Psoas muscle (tissue), 8 donors: ENCODE measurements around the gene TMEM98. TPM values are rescaled to one million over a fixed set of nuclear protein-coding genes. Genes with fewer than 3 reads are reported as not detected.
A peak's percentile ranks its signal among the peaks of the same experiment; 100 is the strongest.

Experiments
- ATAC-seq, 4 donors: fragments of 200-7000 bp; cut with Tn5 transposase; one replicate each; pipeline ENCODE4 v1.9.1; 2020; ENCODE audit warnings: moderate library complexity in 3 of 4, mild to moderate bottlenecking in 2 of 4
- DNase-seq, 2 donors: peaks; one replicate each; pipeline ENCODE4 v3.0.0-alpha.2; 2020
- H3K27ac ChIP-seq: fragments of 200-600 bp; one replicate; pipeline ENCODE4 v1.8.0; 2022
- H3K27me3 ChIP-seq, 3 donors: fragments of 200-600 bp in 1 of 3; one replicate each; pipeline versions ENCODE4 v1.6.1 to v1.8.0; 2013 to 2022; ENCODE audit warnings: low read length in 2 of 3, mild to moderate bottlenecking in 2 of 3, moderate library complexity in 1 of 3; ENCODE audit not compliant: insufficient read depth in 3 of 3
- H3K36me3 ChIP-seq, 2 donors: fragments of 200-600 bp in 1 of 2; one replicate each; pipeline versions ENCODE4 v1.6.1 to v1.8.0; 2013 to 2022; ENCODE audit warnings: low read depth in 1 of 2, mild to moderate bottlenecking in 1 of 2, moderate library complexity in 1 of 2; ENCODE audit not compliant: insufficient read depth in 1 of 2
- H3K4me1 ChIP-seq: fragments of 200-600 bp; one replicate; pipeline ENCODE4 v1.8.0; 2022
- H3K4me3 ChIP-seq: fragments of 200-600 bp; one replicate; pipeline ENCODE4 v1.8.0; 2022; ENCODE audit warnings: mild to moderate bottlenecking
- H3K9me3 ChIP-seq: fragments of 200-600 bp; one replicate; pipeline ENCODE4 v1.8.0; 2022
- WGBS, 3 donors: extraction: QIAGEN DNeasy Blood & Tissue Kit; methylation state at CpG; one replicate each; pipeline versions ENCODE4 v1.1.6 to v1.1.7; 2013; 5-methylcytosine and 5-hydroxymethylcytosine counted together
- intact Hi-C, 2 donors: fragments of 100-400 bp; cut with DNase I; formaldehyde crosslinking; loops; one replicate each; pipeline versions ENCODE4 v1.11.0 to v1.14.2; 2022
- polyA plus RNA-seq, 3 donors: library from polyadenylated mRNA; stranded (reverse); fragments of 200-250 nt; gene quantifications; one replicate each; pipeline ENCODE4 v1.2.3, GENCODE V29; 2013
- total RNA-seq, 4 donors: library from RNA; stranded (reverse); fragmentation: NEBNext Ultra II Directional in 2 of 4; extraction: Animal tissue kit (Norgen Biotek cat#: 25700) in 2 of 4; gene quantifications; one replicate each; pipeline versions ENCODE4 v1.2.1 to v1.2.4, GENCODE V29; 2021 to 2023
- TF ChIP-seq, protein P1 (sequence below): fragments of 200-600 bp; IDR thresholded peaks from one replicate; pipeline ENCODE4 v1.8.0; 2022; ENCODE audit warnings: antibody characterized with exemption
- donor health status: healthy with polysubstance abuse.
- donor health status: DM: no; HTN: no; CAD: no; lungs with moderate emphysema.
- donor health status: Bipolar disorder and iron deficiency.
- donor health status: healthy.
- donor health status: DM: yes; HTN: yes; CAD: no.
- donor health status: DM: no; HTN: no; CAD: no.
- donor health status: DM: no; HTN: no; CAD: no.
- donor health status: DM: yes; HTN: yes; CAD: no.

Gene TMEM98
- total and polyA plus RNA-seq, 7 donors = 1.4 to 5.7 (median 3.6) TPM

DNA sequence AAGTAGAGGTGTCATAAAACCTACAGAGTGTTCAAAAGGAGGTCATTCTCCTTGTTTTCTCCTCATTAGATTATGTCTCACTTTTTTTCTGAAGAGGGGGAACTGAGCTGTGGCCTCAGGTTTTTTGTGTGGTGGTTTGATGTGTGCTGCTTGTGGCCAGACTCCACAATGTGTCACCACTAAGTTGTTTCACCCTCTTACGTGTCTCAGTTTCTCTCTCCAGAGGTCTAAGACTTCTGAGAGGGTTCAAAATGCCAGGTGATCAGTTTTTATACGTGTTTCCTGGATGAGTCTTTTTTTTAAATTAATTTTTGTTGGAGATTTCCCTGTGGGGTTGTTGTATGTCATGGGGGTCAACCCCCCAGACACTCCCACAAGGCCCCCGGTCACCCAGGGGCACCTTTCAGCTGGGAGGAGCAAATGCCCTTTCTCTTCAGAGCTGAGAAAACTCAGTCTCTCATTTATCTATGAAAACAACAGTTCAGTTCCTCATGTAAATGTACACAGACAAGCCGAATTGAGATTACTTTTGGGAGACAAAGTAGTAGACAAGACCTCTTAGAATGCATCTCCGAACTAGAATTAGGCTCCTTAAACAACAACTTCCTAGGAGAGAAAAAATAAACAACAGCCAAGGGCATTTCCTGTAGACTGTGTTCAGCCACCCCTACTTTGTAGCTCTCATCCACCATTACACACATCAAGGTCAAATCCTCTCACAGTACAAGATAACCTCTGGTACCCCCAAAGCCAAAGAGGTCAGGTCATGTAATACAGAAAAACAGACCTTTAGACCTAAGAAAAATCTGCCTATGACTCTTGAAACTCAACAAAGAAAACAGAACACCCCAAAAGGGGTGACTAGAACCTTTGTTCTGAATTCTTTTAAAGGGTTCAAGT lies 23.9 kb upstream of the TMEM98 start:
- 65 to 72% (median 68%) methylated on average over 5 of the region's 5 CpGs for WGBS, 3 donors
- Histone ChIP-seq H3K4me1 (no peaks in the 10 kb centered on the region), H3K9me3 (no peaks in the 10 kb centered on the region), H3K27ac (no peak overlapping the region), H3K36me3 (no peaks in the 10 kb centered on the region), H3K27me3 (peaks cover 0 to 4% (median 0%) of the 10 kb centered on the region in 3 donors), H3K4me3 (no peak overlapping the region)
- ATAC-seq = no peak
- no peak for DNase-seq
- TF ChIP-seq, protein P1, sequence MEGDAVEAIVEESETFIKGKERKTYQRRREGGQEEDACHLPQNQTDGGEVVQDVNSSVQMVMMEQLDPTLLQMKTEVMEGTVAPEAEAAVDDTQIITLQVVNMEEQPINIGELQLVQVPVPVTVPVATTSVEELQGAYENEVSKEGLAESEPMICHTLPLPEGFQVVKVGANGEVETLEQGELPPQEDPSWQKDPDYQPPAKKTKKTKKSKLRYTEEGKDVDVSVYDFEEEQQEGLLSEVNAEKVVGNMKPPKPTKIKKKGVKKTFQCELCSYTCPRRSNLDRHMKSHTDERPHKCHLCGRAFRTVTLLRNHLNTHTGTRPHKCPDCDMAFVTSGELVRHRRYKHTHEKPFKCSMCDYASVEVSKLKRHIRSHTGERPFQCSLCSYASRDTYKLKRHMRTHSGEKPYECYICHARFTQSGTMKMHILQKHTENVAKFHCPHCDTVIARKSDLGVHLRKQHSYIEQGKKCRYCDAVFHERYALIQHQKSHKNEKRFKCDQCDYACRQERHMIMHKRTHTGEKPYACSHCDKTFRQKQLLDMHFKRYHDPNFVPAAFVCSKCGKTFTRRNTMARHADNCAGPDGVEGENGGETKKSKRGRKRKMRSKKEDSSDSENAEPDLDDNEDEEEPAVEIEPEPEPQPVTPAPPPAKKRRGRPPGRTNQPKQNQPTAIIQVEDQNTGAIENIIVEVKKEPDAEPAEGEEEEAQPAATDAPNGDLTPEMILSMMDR = no peak
- intact Hi-C loops = no loop called here

DNA sequence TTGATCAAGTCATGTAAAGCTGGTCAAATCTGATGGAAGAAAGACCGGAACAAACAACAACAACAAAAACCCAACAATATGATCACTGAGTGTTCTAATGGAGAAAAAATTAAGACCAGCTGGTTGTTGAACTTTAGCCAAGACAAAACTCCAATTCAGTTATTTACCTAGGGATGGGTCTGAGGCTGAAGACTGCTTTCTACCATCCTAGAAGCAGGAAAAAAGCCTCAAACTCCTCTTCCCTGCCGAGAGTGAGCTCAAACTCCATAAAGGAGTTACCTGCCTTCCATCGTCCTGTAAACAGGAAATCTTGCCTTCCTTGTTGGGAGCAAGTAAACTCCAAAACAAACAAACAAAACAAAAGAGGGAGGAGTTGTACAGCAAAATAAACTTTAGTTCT lies 23.1 kb upstream of the TMEM98 start:
- H3K36me3 ChIP-seq = no peaks in the 10 kb centered on the region
- intact Hi-C loops = no loop called here
- no peak overlapping the region for H3K27ac ChIP-seq
- H3K4me1 ChIP-seq = no peaks in the 10 kb centered on the region
- TF ChIP-seq, protein P1 = no peak
- H3K9me3 ChIP-seq = no peaks in the 10 kb centered on the region
- no peak overlapping the region for H3K4me3 ChIP-seq
- WGBS, 3 donors = 52 to 64% (median 57%) methylated on average over 3 of the region's 3 CpGs
- no peak for DNase-seq
- ATAC-seq = no peak
- peaks cover 0 to 4% (median 0%) of the 10 kb centered on the region in 3 donors for H3K27me3 ChIP-seq

GRCh38 chr17:32907583-32907982 lies 20.4 kb upstream of the TMEM98 start:
- no peaks in the 10 kb centered on the region for H3K4me1 ChIP-seq
- DNase-seq (peak in 1 of 2 donors; percentile 28), ATAC-seq (no peak)
- no peaks in the 10 kb centered on the region for H3K9me3 ChIP-seq
- no peak overlapping the region for H3K4me3 ChIP-seq
- H3K27me3 ChIP-seq = peaks cover 0 to 7% (median 0%) of the 10 kb centered on the region in 3 donors
- H3K27ac ChIP-seq = no peak overlapping the region
- TF ChIP-seq, protein P1 = no peak
- H3K36me3 ChIP-seq = no peaks in the 10 kb centered on the region
- WGBS, 3 donors = 55 to 75% (median 67%) methylated on average over 6 of the region's 6 CpGs
- intact Hi-C loops = no loop called here

- intact Hi-C loops = loop anchor here in 1 of 2 donors (5.0 kb wide), 1 partner anchor 128 kb away; no protein-coding TSS in a partner anchor
- 14 to 23% (median 14%) methylated on average over 4 of the region's 4 CpGs for WGBS, 3 donors
- peak in 1 of 2 donors; percentile 45 for DNase-seq
These were observed 18.1 kb upstream of the TMEM98 start for GRCh38 chr17:32909787-32910369.

More at GRCh38 chr17:32909787-32910369, 18.1 kb upstream of the TMEM98 start:
- Histone ChIP-seq H3K9me3 (no peaks in the 10 kb centered on the region), H3K27me3 (peaks cover 0 to 7% (median 0%) of the 10 kb centered on the region in 3 donors), H3K4me3 (no peak overlapping the region), H3K4me1 (no peaks in the 10 kb centered on the region), H3K36me3 (no peaks in the 10 kb centered on the region), H3K27ac (no peak overlapping the region)
- TF ChIP-seq, protein P1 = peak; percentile 60
- ATAC-seq = peak; percentile 49 to 69 (median 62)
